ENCODE results near the gene EFEMP2.

EFEMP2 gene

GRCh38 chr11:65871811-65872548 is 620 bp downstream of the EFEMP2 start:
- H3K14ac ChIP-seq (ENCODE audit: low read length) = no peak overlapping the region
- H3K27ac ChIP-seq (replicated peaks; ENCODE audit: low read length) = no peak overlapping the region
- no peak overlapping the region for H3K4ac ChIP-seq (ENCODE audit: low read length)
- H2BK5ac ChIP-seq (ENCODE audit: low read length) = no peak overlapping the region
- H2BK15ac ChIP-seq (ENCODE audit: low read length) = peak overlapping the region; percentile 71
- H3K79me1 ChIP-seq (ENCODE audit: low read depth, low read length) = peaks cover 2% of the 10 kb centered on the region
- peak overlapping the region; percentile 94 for H2AK5ac ChIP-seq (ENCODE audit: low read depth, low read length)
- peak overlapping the region; percentile 80 for H3K9ac ChIP-seq (ENCODE audit: low read depth, low read length, poor library complexity)
- peak overlapping the region; percentile 90 for H3K18ac ChIP-seq (ENCODE audit: low read length)
- peak; percentile 23 for DNase-seq (ENCODE audit: low spot score)
- peak overlapping the region; percentile 75 for H2AFZ ChIP-seq (ENCODE audit: low read length)
- no peak overlapping the region for H2BK12ac ChIP-seq (ENCODE audit: low read length)
- peaks cover 0 to 5% (median 0%) of the 10 kb centered on the region in 3 experiments for H3K27me3 ChIP-seq (ENCODE audit: control insufficient read depth in 3 of 3, insufficient read depth in 3 of 3, low read depth in 1 of 3, low read length in 3 of 3)
- no peaks in the 10 kb centered on the region for H3K9me3 ChIP-seq (replicated peaks in 1 of 2; ENCODE audit: control insufficient read depth in 2 of 2, insufficient read depth in 1 of 2, low read depth in 1 of 2, low read length in 2 of 2)
- H3K23ac ChIP-seq (ENCODE audit: low read depth, low read length, poor library complexity) = no peak overlapping the region
- H3K4me1 ChIP-seq (ENCODE audit: control insufficient read depth in 2 of 2, insufficient read depth in 1 of 2, low read depth in 1 of 2, low read length in 2 of 2) = peaks cover 5 to 22% of the 10 kb centered on the region in 2 donors
- H4K91ac ChIP-seq (ENCODE audit: low read depth, low read length, poor library complexity) = no peak overlapping the region
- peak overlapping the region in 1 of 2 donors; percentile 75 for H3K4me3 ChIP-seq (ENCODE audit: low read length in 2 of 2)
- H2BK120ac ChIP-seq (ENCODE audit: low read depth, low read length) = no peak overlapping the region
- H3K4me2 ChIP-seq (ENCODE audit: insufficient read depth, low read length, poor library complexity, severe bottlenecking) = peak overlapping the region; percentile 44
- WGBS, 2 donors (ENCODE audit: extremely low coverage in 2 of 2, insufficient read length in 2 of 2, insufficient replicate concordance in 1 of 2) = no CpG with 5 or more reads among the region's 26 CpGs
- no peak overlapping the region for H4K8ac ChIP-seq (ENCODE audit: low read depth, low read length)
- H3K36me3 ChIP-seq (replicated peaks in 1 of 2; ENCODE audit: control insufficient read depth in 2 of 2, insufficient read depth in 2 of 2, low read length in 2 of 2) = peaks cover 1 to 10% of the 10 kb centered on the region in 2 donors

- Histone ChIP-seq H2BK12ac (ENCODE audit: low read length) (peak overlapping the region; percentile 16), H3K4me2 (ENCODE audit: insufficient read depth, low read length, poor library complexity, severe bottlenecking) (no peak overlapping the region), H3K23ac (ENCODE audit: low read depth, low read length, poor library complexity) (peak overlapping the region; percentile 47), H3K18ac (ENCODE audit: low read length) (no peak overlapping the region), H3K4me1 (ENCODE audit: control insufficient read depth in 2 of 2, insufficient read depth in 1 of 2, low read depth in 1 of 2, low read length in 2 of 2) (peaks cover 5 to 22% of the 10 kb centered on the region in 2 donors), H2AFZ (ENCODE audit: low read length) (peak overlapping the region; percentile 75), H3K27ac (replicated peaks; ENCODE audit: low read length) (no peak overlapping the region), H2BK15ac (ENCODE audit: low read length) (peak overlapping the region; percentile 71), H3K79me1 (ENCODE audit: low read depth, low read length) (peaks cover 3% of the 10 kb centered on the region), H4K91ac (ENCODE audit: low read depth, low read length, poor library complexity) (no peak overlapping the region), H3K27me3 (ENCODE audit: control insufficient read depth in 3 of 3, insufficient read depth in 3 of 3, low read depth in 1 of 3, low read length in 3 of 3) (peaks cover 0 to 5% (median 0%) of the 10 kb centered on the region in 3 experiments), H2BK120ac (ENCODE audit: low read depth, low read length) (no peak overlapping the region), H2AK5ac (ENCODE audit: low read depth, low read length) (peak overlapping the region; percentile 94), H3K9me3 (replicated peaks in 1 of 2; ENCODE audit: control insufficient read depth in 2 of 2, insufficient read depth in 1 of 2, low read depth in 1 of 2, low read length in 2 of 2) (no peaks in the 10 kb centered on the region), H3K9ac (ENCODE audit: low read depth, low read length, poor library complexity) (no peak overlapping the region), H2BK5ac (ENCODE audit: low read length) (no peak overlapping the region), H3K4me3 (ENCODE audit: low read length in 2 of 2) (no peak overlapping the region), H3K36me3 (replicated peaks in 1 of 2; ENCODE audit: control insufficient read depth in 2 of 2, insufficient read depth in 2 of 2, low read length in 2 of 2) (peaks cover 4 to 19% of the 10 kb centered on the region in 2 donors), H3K4ac (ENCODE audit: low read length) (no peak overlapping the region), H3K14ac (ENCODE audit: low read length) (no peak overlapping the region), H4K8ac (ENCODE audit: low read depth, low read length) (no peak overlapping the region)
- no CpG with 5 or more reads among the region's 24 CpGs for WGBS, 2 donors (ENCODE audit: extremely low coverage in 2 of 2, insufficient read length in 2 of 2, insufficient replicate concordance in 1 of 2)
- no peak for DNase-seq (ENCODE audit: low spot score)
These were observed 1.6 kb downstream of the EFEMP2 start for GRCh38 chr11:65870706-65871681.

GRCh38 chr11:65870307-65870658 is 2.3 kb downstream of the EFEMP2 start:
- H3K9ac ChIP-seq (ENCODE audit: low read depth, low read length, poor library complexity) = no peak overlapping the region
- H3K4ac ChIP-seq (ENCODE audit: low read length) = no peak overlapping the region
- H4K91ac ChIP-seq (ENCODE audit: low read depth, low read length, poor library complexity) = peak overlapping the region; percentile 89
- peaks cover 6 to 26% of the 10 kb centered on the region in 2 donors for H3K36me3 ChIP-seq (replicated peaks in 1 of 2; ENCODE audit: control insufficient read depth in 2 of 2, insufficient read depth in 2 of 2, low read length in 2 of 2)
- peaks cover 3% of the 10 kb centered on the region for H3K79me1 ChIP-seq (ENCODE audit: low read depth, low read length)
- peaks cover 5 to 22% of the 10 kb centered on the region in 2 donors for H3K4me1 ChIP-seq (ENCODE audit: control insufficient read depth in 2 of 2, insufficient read depth in 1 of 2, low read depth in 1 of 2, low read length in 2 of 2)
- peak overlapping the region; percentile 87 for H3K23ac ChIP-seq (ENCODE audit: low read depth, low read length, poor library complexity)
- H3K4me3 ChIP-seq (ENCODE audit: low read length in 2 of 2) = no peak overlapping the region
- no peak overlapping the region for H4K8ac ChIP-seq (ENCODE audit: low read depth, low read length)
- no peak overlapping the region for H2BK120ac ChIP-seq (ENCODE audit: low read depth, low read length)
- no peak overlapping the region for H2BK15ac ChIP-seq (ENCODE audit: low read length)
- peak overlapping the region; percentile 13 for H2AK5ac ChIP-seq (ENCODE audit: low read depth, low read length)
- no peaks in the 10 kb centered on the region for H3K9me3 ChIP-seq (replicated peaks in 1 of 2; ENCODE audit: control insufficient read depth in 2 of 2, insufficient read depth in 1 of 2, low read depth in 1 of 2, low read length in 2 of 2)
- DNase-seq (ENCODE audit: low spot score) = no peak
- no peak overlapping the region for H2BK12ac ChIP-seq (ENCODE audit: low read length)
- H3K27me3 ChIP-seq (ENCODE audit: control insufficient read depth in 3 of 3, insufficient read depth in 3 of 3, low read depth in 1 of 3, low read length in 3 of 3) = peaks cover 0 to 5% (median 0%) of the 10 kb centered on the region in 3 experiments
- WGBS, 2 donors (ENCODE audit: extremely low coverage in 2 of 2, insufficient read length in 2 of 2, insufficient replicate concordance in 1 of 2) = no CpG with 5 or more reads among the region's 11 CpGs
- no peak overlapping the region for H3K27ac ChIP-seq (replicated peaks; ENCODE audit: low read length)
- H3K18ac ChIP-seq (ENCODE audit: low read length) = peak overlapping the region; percentile 32
- no peak overlapping the region for H3K14ac ChIP-seq (ENCODE audit: low read length)
- no peak overlapping the region for H3K4me2 ChIP-seq (ENCODE audit: insufficient read depth, low read length, poor library complexity, severe bottlenecking)
- H2BK5ac ChIP-seq (ENCODE audit: low read length) = peak overlapping the region; percentile 43
- H2AFZ ChIP-seq (ENCODE audit: low read length) = no peak overlapping the region

Measured in neuronal stem cell (in vitro differentiated cells).